T-cell (primary cell): ENCODE results near the gene FMNL3. TPM values are rescaled to one million over a fixed set of nuclear protein-coding genes. Genes with fewer than 3 reads are reported as not detected.
A peak's percentile ranks its signal among the peaks of the same experiment; 100 is the strongest.
"Not testable (repeated sequence)": the region's sequence is repeated elsewhere in the genome, so short reads cannot be mapped to it uniquely, and the experiment has no call there.

Experiments used
- ATAC-seq, 4 experiments: fragments of 200-7000 bp in 3 of 4; fragments of 150-1000 bp in 1 of 4; cut with Tn5 transposase; replicated peaks in 1 of 4; 1 replicate in 3 of 4; 2 replicates in 1 of 4; pipeline ENCODE4 v1.10.0; 2021; ENCODE audit warnings: moderate library complexity in 3 of 4, mild to moderate bottlenecking in 2 of 4, moderate number of reproducible peaks in 1 of 4
- CTCF ChIA-PET, 2 donors: fragments of 300-600 bp; sonication (Branson Sonifier 250); formaldehyde crosslinking; loops; one replicate each; lab custom pipeline; 2022; ENCODE audit warnings: antibody characterized with exemption in 2 of 2; lab: Charles Lee
- POLR2A ChIA-PET, 2 donors: fragments of 300-600 bp; sonication (Branson Sonifier 250); formaldehyde crosslinking; loops; one replicate each; lab custom pipeline; 2022; ENCODE audit warnings: antibody characterized with exemption in 2 of 2; lab: Charles Lee
- DNase-seq, 35 experiments: peaks; one replicate each; pipeline versions ENCODE4 v3.0.0 to v3.0.0-alpha.2; 2013 to 2023
- H3K27ac ChIP-seq: one replicate; pipeline ENCODE4 v1.5.1; 2013; ENCODE audit warnings: low read length
- H3K27me3 ChIP-seq, 2 experiments: replicated peaks in 1 of 2; 1 replicate in 1 of 2; 2 replicates in 1 of 2; pipeline versions ENCODE4 v1.6.1 to v1.7.0; 2013; ENCODE audit warnings: low read length in 1 of 2, mixed read lengths in 1 of 2; ENCODE audit not compliant: control insufficient read depth in 2 of 2, insufficient read depth in 2 of 2; ENCODE audit errors: extremely low read depth in 1 of 2
- H3K36me3 ChIP-seq, 2 donors: 1 replicate in 1 of 2; 2 replicates in 1 of 2; pipeline versions ENCODE4 v1.6.1 to v1.7.0; 2013; ENCODE audit warnings: low read length in 1 of 2; ENCODE audit not compliant: control insufficient read depth in 2 of 2, insufficient read depth in 1 of 2; ENCODE audit errors: extremely low read depth in 1 of 2
- H3K4me1 ChIP-seq, 2 experiments: 1 replicate in 1 of 2; 2 replicates in 1 of 2; pipeline versions ENCODE4 v1.6.1 to v1.7.0; 2013; ENCODE audit warnings: low read length in 2 of 2, mixed read lengths in 1 of 2; ENCODE audit not compliant: insufficient read depth in 2 of 2, control insufficient read depth in 1 of 2; ENCODE audit errors: extremely low read depth in 1 of 2
- H3K4me3 ChIP-seq, 2 donors: 1 replicate in 1 of 2; 2 replicates in 1 of 2; pipeline versions ENCODE4 v1.5.1 to v1.7.0; 2013; ENCODE audit warnings: mild to moderate bottlenecking in 2 of 2, low read length in 1 of 2, moderate library complexity in 1 of 2; ENCODE audit not compliant: control insufficient read depth in 1 of 2; ENCODE audit errors: extremely low read depth in 1 of 2
- H3K9me3 ChIP-seq: 2 replicates; pipeline ENCODE4 v1.7.0; 2013
- H3K27ac Mint-ChIP-seq, 2 donors: one replicate each; pipeline ENCODE4 v1.8.0; 2020 to 2021; ENCODE audit warnings: mild to moderate bottlenecking in 2 of 2, mixed read lengths in 2 of 2
- H3K27me3 Mint-ChIP-seq, 2 donors: one replicate each; pipeline ENCODE4 v1.8.0; 2021 to 2022; ENCODE audit warnings: mixed read lengths in 2 of 2
- H3K36me3 Mint-ChIP-seq: one replicate; pipeline ENCODE4 v1.8.0; 2021; ENCODE audit warnings: mixed read lengths
- H3K4me1 Mint-ChIP-seq, 3 donors: one replicate each; pipeline ENCODE4 v1.8.0; 2020 to 2022; ENCODE audit warnings: mixed read lengths in 3 of 3, mild to moderate bottlenecking in 1 of 3
- H3K4me3 Mint-ChIP-seq, 3 donors: one replicate each; pipeline ENCODE4 v1.8.0; 2020 to 2022; ENCODE audit warnings: mild to moderate bottlenecking in 3 of 3, mixed read lengths in 3 of 3, moderate library complexity in 3 of 3
- H3K9me3 Mint-ChIP-seq, 3 donors: one replicate each; pipeline ENCODE4 v1.8.0; 2020 to 2022; ENCODE audit warnings: mixed read lengths in 3 of 3
- WGBS: methylation state at CpG from one replicate; pipeline ENCODE4 v1.1.5; 2013; ENCODE audit warnings: missing lambda C conversion rate; ENCODE audit not compliant: insufficient coverage; 5-methylcytosine and 5-hydroxymethylcytosine counted together
- total RNA-seq, 35 experiments: library from RNA in 6 of 35; stranded (reverse) in 6 of 35; fragments of 120-200 nt in 1 of 35; gene quantifications; one replicate each; pipeline versions ENCODE4 v1.2.1 to v1.2.4 and lab custom pipeline; 2013 to 2026

The FMNL3 gene
- total RNA-seq, 5 donors from 2014 or later (not counting 1 experiment from before 2014, with no cell fraction given), result 34.2 to 45.5 (median 41.1) TPM

DNA sequence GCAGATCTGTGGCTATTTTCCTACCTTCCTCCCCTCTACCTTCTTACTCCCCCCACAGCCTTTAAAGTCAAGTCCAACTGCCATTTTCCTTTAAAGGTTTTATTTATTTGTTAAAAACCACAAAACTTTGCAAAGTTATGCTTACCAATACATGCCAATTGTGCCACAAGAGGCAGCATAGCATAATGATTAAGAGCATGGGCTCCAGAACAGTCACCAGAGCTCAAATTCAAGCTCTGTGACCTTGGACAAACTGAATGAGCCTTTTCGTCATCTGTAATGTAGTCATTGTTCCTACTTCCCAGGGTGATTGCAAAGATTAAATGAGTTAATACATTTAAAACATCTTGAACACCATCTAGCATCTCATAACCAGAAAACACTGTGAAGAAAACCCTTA is 13.0 kb upstream of the FMNL3 start:
- no peak overlapping the region for H3K4me3 Mint-ChIP-seq
- peaks cover 0 to 2% (median 0%) of the 10 kb centered on the region in 3 donors for H3K4me1 Mint-ChIP-seq
- peaks cover 12 to 18% of the 10 kb centered on the region in 2 donors for H3K27me3 Mint-ChIP-seq
- Histone ChIP-seq H3K27me3 (peaks cover 0 to 19% of the 10 kb centered on the region in 2 experiments), H3K4me1 (no peaks in the 10 kb centered on the region), H3K27ac (no peak overlapping the region), H3K9me3 (no peaks in the 10 kb centered on the region), H3K4me3 (no peak overlapping the region), H3K36me3 (no peaks in the 10 kb centered on the region)
- no peak for DNase-seq
- H3K36me3 Mint-ChIP-seq, result no peaks in the 10 kb centered on the region
- H3K27ac Mint-ChIP-seq, result no peak overlapping the region
- ChIA-PET POLR2A (interaction anchor here in 1 of 2 donors (0.7 kb wide), 1 partner anchor 271 kb away, joined by 4 read pairs; no protein-coding TSS in a partner anchor), CTCF (interaction anchor here in 1 of 2 donors (0.5 kb wide), 1 partner anchor 20 kb away, joined by 3 read pairs; no protein-coding TSS in a partner anchor)
- H3K9me3 Mint-ChIP-seq, result no peaks in the 10 kb centered on the region
- peak in 1 of 4 experiments; percentile 27 for ATAC-seq
- no CpG with 5 or more reads among the region's 1 CpG for WGBS

DNA sequence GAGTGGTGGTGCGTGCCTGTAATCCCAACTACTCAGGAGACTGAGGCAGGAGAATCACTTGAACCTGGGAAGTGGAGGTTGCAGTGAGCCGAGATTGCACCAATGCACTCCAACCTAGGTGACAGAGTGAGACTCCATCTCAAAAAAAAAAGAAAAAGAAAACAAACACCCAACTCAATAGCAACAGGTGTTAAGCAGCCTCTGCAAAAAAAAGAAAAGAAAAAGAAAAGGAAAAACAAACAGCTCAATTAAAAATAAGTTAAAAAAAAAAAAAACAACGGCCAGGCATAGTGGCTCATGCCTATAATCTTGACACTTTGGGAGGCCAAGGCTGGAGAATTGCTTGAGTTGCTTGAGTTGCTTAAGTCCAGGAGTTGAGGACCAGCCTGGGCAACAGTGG is 10.6 kb upstream of the FMNL3 start:
- H3K36me3 ChIP-seq, H3K4me3 Mint-ChIP-seq, H3K4me1 ChIP-seq, H3K4me3 ChIP-seq, ATAC-seq, H3K36me3 Mint-ChIP-seq, H3K9me3 ChIP-seq, H3K4me1 Mint-ChIP-seq, H3K27ac Mint-ChIP-seq, H3K27ac ChIP-seq, H3K9me3 Mint-ChIP-seq, DNase-seq: not testable (repeated sequence)
- peaks cover 0 to 23% of the 10 kb centered on the region in 2 experiments for H3K27me3 ChIP-seq
- CTCF ChIA-PET, result interaction anchor here (0.6 to 1.1 kb wide), 9 partner anchors 40 to 693 kb away, joined by 3 to 5 read pairs (median 3); no protein-coding TSS in a partner anchor
- no CpG with 5 or more reads among the region's 3 CpGs for WGBS
- H3K27me3 Mint-ChIP-seq, result peaks cover 13 to 18% of the 10 kb centered on the region in 2 donors
- POLR2A ChIA-PET, result interaction anchor here (0.6 kb wide), 3 partner anchors 123 to 264 kb away, joined by 3 to 6 read pairs (median 5); no protein-coding TSS in a partner anchor

DNA sequence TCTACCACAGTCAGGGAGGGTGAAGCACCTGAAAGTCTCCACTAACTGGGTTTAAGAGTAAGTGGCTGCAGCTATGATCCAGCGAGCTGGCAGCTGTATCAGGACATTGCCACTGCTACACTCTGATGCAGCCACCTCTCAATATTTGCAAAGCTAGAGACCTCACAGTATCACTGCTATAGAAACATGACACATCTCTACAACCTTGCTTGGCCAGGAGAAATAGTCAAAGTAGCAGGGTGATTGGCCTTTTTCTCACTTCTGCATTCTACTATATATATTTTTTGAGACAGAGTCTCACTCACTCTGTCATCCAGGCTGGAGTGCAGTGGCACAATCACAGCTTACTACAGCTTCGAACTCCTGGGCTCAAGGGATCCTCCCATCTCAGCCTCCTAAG is 9.3 kb upstream of the FMNL3 start:
- Histone ChIP-seq H3K27ac (no peak overlapping the region), H3K4me1 (no peaks in the 10 kb centered on the region), H3K4me3 (no peak overlapping the region), H3K36me3 (no peaks in the 10 kb centered on the region), H3K9me3 (no peaks in the 10 kb centered on the region), H3K27me3 (peaks cover 0 to 25% of the 10 kb centered on the region in 2 experiments)
- ChIA-PET POLR2A (interaction anchor here in 1 of 2 donors (0.5 kb wide), 1 partner anchor 104 kb away, joined by 5 read pairs; no protein-coding TSS in a partner anchor), CTCF (interaction anchor here in 1 of 2 donors (0.7 to 1.1 kb wide), 3 partner anchors 25 to 133 kb away, joined by 3 read pairs; partner anchors contain the start of gene TMBIM6)
- H3K4me3 Mint-ChIP-seq, result no peak overlapping the region
- no peaks in the 10 kb centered on the region for H3K36me3 Mint-ChIP-seq
- peaks cover 0 to 2% (median 0%) of the 10 kb centered on the region in 3 donors for H3K4me1 Mint-ChIP-seq
- no peak overlapping the region for H3K27ac Mint-ChIP-seq
- no peaks in the 10 kb centered on the region for H3K9me3 Mint-ChIP-seq
- no CpG with 5 or more reads among the region's 2 CpGs for WGBS
- no peak for DNase-seq
- ATAC-seq, result no peak
- peaks cover 20 to 25% of the 10 kb centered on the region in 2 donors for H3K27me3 Mint-ChIP-seq

DNA sequence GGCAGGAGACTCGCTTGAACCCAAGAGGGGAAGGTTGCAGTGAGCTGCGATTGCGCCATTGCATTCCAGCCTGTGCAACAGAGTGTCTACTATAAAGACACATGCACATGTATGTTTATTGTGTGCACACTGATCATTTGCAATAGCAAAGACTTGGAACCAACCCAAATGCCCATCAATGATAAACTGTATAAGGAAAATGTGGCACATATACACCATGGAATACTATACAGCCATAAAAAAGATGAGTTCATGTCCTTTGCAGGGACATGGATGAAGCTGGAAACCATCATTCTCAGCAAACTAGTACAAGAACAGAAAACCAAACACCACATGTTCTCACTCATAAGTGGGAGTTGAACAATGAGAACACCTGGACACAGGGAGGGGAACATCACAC is 6.7 kb upstream of the FMNL3 start:
- H3K27ac Mint-ChIP-seq, H3K36me3 ChIP-seq, H3K4me1 Mint-ChIP-seq, H3K4me3 Mint-ChIP-seq, H3K9me3 Mint-ChIP-seq, POLR2A ChIA-PET, H3K4me1 ChIP-seq, H3K27ac ChIP-seq, DNase-seq, ATAC-seq, H3K9me3 ChIP-seq, H3K4me3 ChIP-seq, H3K36me3 Mint-ChIP-seq: not testable (repeated sequence)
- peaks cover 0 to 31% of the 10 kb centered on the region in 2 experiments for H3K27me3 ChIP-seq
- CTCF ChIA-PET, result interaction anchor here in 1 of 2 donors (5.5 kb wide), 1 partner anchor 76 kb away, joined by 24 read pairs; no protein-coding TSS in a partner anchor
- WGBS, result 100% methylated on average over 1 of the region's 3 CpGs
- H3K27me3 Mint-ChIP-seq, result peaks cover 20 to 26% of the 10 kb centered on the region in 2 donors

DNA sequence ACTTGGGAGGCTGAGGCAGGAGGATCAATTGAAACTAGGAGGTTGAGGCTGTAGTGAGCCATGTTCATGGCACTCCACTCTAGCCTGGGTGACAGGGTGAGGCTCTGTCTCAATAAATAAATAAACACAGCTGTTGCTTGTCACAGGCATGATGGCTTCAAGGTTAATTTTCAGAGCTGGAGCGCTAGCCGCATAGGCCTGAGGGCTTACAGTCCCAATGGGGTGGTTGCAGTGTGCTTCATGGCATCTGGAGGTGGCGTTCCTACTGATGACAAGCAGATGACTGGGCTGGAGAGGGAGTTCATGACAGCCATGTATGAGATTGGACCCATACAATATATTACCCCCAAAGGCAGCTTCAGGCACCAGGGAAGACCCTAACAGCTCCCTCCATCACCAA is 1.6 kb upstream of the FMNL3 start:
- Mint-ChIP-seq H3K27ac (no peak overlapping the region), H3K36me3 (no peaks in the 10 kb centered on the region), H3K4me3 (no peak overlapping the region), H3K4me1 (peaks cover 27 to 33% (median 32%) of the 10 kb centered on the region in 3 donors), H3K9me3 (no peaks in the 10 kb centered on the region), H3K27me3 (peaks cover 11 to 13% of the 10 kb centered on the region in 2 donors)
- ATAC-seq, result no peak
- 94% methylated on average over 2 of the region's 3 CpGs for WGBS
- H3K4me3 ChIP-seq, result no peak overlapping the region
- no peak for DNase-seq
- ChIA-PET CTCF (interaction anchor here (0.6 to 9.0 kb wide), 12 partner anchors 13 to 119 kb away, joined by 3 to 100 read pairs (median 5); no protein-coding TSS in a partner anchor), POLR2A (no interaction called here)
- peaks cover 14 to 30% of the 10 kb centered on the region in 2 experiments for H3K4me1 ChIP-seq
- no peaks in the 10 kb centered on the region for H3K9me3 ChIP-seq
- no peak overlapping the region for H3K27ac ChIP-seq
- peaks cover 0 to 15% of the 10 kb centered on the region in 2 experiments for H3K27me3 ChIP-seq
- H3K36me3 ChIP-seq, result no peaks in the 10 kb centered on the region

DNA sequence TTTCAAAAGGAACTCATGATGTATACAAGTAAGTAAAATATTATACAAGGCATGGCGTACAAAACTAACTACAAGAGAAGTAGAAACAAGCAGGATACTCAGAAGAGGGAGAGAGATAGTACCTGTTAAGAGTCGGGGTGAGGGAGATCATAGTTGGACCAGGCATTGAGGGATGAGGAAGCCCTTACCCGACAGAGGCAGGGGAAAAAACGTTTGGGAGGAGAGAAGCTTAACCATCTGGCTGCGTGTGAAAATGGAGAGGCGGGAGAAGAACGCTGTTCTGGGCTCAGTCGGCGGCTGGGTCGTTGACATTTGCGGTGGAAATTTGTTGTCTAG is 575 bp upstream of the FMNL3 start:
- no peak overlapping the region for H3K27ac ChIP-seq
- peaks cover 22 to 40% of the 10 kb centered on the region in 2 experiments for H3K4me1 ChIP-seq
- H3K9me3 ChIP-seq, result no peaks in the 10 kb centered on the region
- peaks cover 38 to 44% (median 43%) of the 10 kb centered on the region in 3 donors for H3K4me1 Mint-ChIP-seq
- ChIA-PET CTCF (interaction anchor here (0.5 to 9.0 kb wide), 11 partner anchors 10 to 84 kb away, joined by 3 to 100 read pairs (median 3); no protein-coding TSS in a partner anchor), POLR2A (no interaction called here)
- 65% methylated on average over 7 of the region's 11 CpGs for WGBS
- no peaks in the 10 kb centered on the region for H3K36me3 Mint-ChIP-seq
- no peak overlapping the region for H3K4me3 ChIP-seq
- DNase-seq, result no peak
- peak overlapping the region; percentile 85 to 86 for H3K27ac Mint-ChIP-seq
- H3K9me3 Mint-ChIP-seq, result no peaks in the 10 kb centered on the region
- H3K27me3 ChIP-seq, result peaks cover 0 to 7% of the 10 kb centered on the region in 2 experiments
- peaks cover 8 to 12% of the 10 kb centered on the region in 2 donors for H3K27me3 Mint-ChIP-seq
- no peak for ATAC-seq
- peak overlapping the region; percentile 21 to 93 (median 65) for H3K4me3 Mint-ChIP-seq
- H3K36me3 ChIP-seq, result no peaks in the 10 kb centered on the region
